Activated CD8-positive, alpha-beta memory T cell treated with anti-CD3 and anti-CD28 coated beads, Interleukin-2, amount 50 U/mL, for 24 hours (primary cell): ENCODE results near the gene SEMA7A.
A peak's percentile ranks its signal among the peaks of the same experiment; 100 is the strongest.

ENCODE experiments used
- DNase-seq: peaks from one replicate; pipeline ENCODE4 v3.0.0-alpha.2; 2020; ENCODE audit errors: extremely low read depth

SEMA7A gene

DNA sequence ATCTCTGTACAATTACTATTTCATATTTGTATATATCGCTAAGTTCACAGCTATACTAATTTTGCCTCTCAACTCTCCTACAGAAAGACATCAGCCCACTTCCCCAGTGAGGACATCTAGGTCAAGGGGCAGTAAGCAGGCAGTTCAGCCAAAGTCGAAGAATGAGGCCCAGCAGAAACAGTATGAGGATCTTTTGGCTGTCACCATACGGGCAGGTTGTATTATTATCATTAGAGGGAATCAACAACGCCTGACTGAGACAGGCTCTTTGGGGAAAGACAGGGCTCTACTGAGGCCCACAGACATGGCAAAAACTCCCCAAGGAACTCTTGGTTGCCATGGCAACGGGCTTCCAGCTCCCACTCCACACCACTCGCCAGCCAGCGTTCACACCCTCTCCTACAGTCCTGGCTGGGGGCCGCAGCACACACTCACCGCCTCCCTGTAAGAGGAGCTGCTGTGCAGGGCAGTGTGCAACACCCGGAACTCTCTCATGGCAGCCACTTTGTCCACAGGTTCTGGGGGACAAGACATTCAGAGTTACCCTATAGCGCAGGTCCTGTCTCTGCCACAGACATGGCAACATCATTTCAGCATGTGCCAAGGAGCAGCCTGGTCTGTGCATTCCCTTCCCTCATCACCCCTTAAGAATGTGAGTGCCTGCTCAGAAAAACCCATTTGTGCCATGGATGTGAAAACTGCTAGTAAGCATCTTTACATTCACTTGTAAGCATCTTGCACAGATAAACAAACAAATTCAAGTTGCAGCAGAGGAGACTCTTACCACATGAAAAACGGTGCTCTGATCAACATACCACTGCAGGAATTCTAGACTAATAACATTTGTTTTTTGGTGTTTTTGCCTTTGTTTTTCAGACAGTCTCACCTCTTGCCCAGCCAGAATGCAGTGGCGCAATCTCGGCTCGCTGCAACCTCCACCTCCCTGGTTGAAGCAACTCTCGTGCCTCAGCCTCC, 18.4 kb upstream of the SEMA7A start:
- no peak for DNase-seq

- no peak for DNase-seq
Observed at GRCh38 chr15:74451322-74451721, 17.6 kb upstream of the SEMA7A start.

DNA sequence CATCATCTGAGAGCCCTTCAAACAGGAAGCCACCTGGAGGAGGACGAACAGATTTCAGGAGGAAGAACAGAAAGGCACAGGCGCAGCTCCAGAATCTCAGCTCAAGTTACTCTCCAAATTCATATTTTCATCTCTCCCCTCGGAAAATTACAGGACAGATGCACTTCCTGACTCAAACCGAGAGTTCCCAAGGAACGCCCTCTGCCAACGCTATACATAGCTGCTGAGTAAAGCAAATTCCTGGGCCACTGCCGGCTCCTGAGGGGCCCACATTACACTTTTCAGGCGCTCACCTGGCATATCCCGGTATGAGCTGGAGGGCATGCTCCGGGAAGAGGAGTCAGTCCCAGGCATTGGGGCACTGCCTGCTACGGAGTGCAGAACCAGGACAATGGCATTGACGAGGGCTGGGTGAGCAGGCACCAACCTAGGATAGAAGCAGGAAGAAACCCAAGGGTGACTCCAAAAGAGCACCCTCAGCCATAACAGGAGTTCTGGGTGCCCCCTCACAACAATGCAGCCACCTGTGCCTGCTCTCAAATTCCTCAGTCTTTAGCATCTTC, 16.0 kb upstream of the SEMA7A start:
- DNase-seq, result no peak

DNA sequence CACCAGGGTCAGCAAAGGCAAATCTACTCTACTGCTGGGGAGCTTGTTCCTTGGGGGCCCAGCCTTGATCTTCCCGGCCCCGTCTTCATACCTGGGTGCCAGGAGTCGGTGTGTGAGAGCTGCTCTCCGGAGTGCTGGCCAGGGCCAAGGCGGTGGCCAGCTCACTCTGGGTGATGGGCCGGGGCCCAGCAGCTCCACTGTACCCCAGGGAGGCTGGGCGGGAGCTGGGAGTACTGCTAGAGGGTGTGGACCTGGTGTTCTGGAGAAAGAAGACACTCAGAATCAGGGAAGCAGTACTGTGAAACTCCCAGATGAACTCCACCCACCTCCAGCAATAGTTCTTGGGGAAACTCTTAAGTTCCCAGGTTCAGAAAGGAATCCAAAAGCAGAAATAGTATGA, 15.3 kb upstream of the SEMA7A start:
- no peak for DNase-seq

GRCh38 chr15:74445816-74446763, 12.3 kb upstream of the SEMA7A start:
- no peak for DNase-seq

DNA sequence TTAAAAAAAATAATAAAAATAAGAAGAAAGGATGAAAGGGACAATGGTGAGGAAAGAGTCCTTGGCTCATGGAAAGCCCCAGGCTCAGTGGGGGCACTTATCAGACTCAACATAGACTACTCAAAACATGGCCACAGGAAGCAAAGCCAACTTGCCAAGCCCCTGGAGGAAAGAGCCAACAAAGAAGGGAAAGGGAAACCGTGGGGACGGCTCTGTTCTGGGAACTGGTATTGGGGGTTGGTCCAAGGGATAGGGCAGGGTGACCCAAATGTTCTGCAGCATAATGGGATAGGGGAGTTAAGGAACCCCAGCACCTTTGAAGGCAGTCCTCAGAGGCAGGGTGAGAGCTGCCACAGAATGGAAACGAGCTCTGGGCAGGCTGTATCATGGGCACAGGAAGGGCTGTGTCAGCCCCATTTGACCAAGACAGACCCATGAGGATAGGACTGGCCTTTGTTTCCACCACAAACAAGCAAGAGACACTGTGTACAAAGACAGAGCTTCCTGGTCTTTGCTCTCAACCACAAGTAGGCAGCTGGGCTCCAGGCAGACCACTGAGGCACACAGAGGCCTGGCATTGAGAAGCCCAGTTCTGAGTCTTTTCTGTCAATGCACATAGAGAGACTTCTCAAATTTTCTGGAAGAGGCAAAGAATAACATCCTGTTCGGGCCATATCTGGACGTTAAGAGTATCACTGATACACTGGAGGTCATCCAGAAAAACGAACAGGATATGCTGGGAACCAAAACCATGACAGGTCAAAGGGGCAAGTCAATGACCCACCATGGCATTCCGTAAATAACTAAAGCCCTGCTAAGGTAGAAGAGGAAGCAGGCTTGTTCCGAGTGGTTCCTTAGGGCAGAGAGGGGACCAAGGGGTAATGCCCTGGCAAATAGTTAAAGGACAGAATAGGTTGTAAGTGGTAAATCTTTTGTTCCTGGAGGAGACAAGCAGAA, 10.6 kb upstream of the SEMA7A start:
- no peak for DNase-seq

DNA sequence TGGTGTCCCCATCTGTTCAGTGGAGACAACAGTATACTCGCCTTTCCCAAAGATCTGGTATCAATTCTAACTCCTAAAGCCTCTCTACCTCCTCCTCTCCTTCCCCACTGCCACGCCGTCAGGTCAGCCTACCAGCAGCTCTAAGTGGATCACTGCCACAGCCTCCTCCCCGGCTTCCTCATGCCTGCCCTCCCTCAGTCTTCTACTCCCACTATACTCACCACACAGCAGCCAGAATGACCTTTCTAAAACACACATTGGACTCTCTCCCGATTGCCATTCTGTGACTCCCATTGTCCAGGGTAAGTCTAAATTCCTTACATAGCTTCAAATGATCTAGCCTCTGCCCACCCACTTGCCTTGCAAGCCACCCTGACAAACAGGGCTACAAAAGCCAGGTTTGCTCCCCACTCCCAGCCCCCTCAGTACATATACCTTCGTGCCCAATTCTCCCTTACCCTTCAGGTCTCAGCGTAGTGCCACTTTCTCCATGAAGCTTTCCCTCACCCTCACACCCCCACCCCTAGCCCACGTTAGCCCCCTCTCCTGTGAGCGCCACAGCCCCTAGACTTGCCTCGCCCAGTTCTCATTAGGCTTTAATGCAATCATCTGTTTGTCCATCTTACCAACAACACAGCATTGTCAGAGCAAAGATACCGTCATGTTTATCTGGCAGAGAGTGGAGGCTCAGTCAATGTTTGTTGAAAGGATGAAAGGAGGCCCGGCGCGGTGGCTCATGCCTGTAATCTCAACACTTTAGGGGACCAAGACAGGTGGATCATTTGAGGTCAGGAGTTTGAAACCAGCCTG, 9.5 kb upstream of the SEMA7A start:
- no peak for DNase-seq

DNA sequence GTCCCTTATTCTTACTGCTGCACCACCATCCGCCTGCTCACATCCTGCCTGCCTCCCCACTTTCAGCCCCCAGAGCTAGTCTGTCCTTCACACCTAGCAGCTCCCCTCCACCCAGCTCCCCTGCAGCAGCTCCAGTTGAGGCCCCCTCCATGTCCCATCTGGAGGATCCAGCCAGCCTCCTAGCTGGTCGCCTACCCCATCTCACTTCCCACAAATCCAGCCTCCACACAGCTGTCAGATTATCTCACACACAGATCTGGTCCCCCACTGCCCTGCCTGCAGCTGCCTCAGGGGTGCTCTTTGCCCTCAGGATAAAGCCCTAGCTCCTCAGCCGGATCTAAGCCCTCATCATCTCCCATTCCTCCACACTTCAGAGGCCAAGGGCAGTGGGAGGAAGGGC, 8.8 kb upstream of the SEMA7A start:
- DNase-seq, result no peak

- DNase-seq, result no peak
Observed at GRCh38 chr15:74442063-74442462, 8.3 kb upstream of the SEMA7A start.

- DNase-seq, result no peak
Observed at GRCh38 chr15:74441248-74441941, 7.6 kb upstream of the SEMA7A start.

DNA sequence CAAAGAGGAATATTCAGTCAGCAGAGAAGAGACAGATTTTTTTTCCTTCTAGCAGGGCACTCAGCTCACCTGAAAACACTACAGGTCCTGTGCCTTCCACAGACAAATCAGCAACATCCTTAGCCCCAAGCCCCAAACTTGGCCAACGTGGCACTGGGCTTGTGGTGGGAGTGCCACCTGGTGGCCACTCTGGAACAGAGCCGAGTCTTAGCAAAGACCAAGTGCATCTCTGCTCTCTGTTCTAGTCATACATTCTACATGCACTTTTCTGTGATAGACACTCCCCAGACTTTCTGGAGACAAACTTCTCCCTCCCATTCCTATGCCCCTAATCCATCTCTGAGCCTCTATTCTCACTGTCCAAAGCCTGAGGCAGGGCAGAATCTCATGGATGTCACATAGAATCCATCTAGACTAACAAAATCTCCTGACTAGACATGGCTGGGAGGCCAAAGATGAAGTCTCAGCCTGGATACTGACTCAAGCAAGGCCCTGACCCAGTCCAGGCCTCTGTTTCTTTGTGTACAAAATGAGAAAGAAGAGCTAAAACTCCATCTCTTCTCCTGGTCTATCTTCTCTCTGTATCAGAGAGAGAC, 5.1 kb upstream of the SEMA7A start:
- DNase-seq, result peak; percentile 47

- no peak for DNase-seq
Observed at GRCh38 chr15:74438206-74438605, 4.4 kb upstream of the SEMA7A start.

DNA sequence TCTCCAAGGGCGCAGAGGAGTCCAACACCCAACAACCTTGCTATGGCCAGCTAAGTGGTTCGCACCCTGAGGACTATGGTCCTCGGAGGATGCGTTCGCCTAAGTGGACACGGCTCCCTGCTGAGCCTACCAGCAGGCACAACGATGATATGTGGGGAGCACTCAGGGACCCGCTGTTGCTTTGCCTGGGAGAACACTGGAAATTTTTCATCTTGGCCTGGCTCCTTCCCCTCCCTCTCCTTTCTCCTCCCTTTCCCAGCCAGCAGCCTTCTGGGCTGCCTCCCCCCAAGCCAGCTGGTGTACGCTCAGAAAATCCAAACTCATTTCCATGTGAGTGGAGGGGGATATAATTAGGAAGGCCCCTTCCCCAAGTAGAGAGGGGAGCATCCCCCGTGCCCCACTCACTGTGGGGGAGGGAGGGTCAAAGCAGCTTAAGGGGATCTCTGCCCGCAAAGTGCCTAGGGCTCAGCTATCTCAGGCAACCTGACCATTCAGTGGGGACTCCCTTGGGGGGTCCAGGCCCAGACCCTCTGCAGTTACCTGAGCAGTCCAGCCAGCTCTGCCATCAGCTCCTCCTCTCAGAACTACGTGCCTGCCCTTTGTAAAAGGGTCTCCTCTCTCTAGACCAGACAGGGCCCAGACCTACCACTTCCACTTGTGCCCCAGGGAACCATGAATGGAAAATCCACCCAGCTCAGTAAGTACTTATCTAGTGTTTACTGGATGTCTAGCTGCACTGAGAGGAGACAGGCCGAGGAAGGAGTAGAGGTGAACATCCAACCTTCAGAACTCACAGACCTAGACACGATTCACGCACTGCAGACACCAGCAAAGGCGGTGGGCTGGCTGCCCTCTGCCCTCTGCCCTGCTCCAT, 742 bp upstream of the SEMA7A start:
- no peak for DNase-seq

DNA sequence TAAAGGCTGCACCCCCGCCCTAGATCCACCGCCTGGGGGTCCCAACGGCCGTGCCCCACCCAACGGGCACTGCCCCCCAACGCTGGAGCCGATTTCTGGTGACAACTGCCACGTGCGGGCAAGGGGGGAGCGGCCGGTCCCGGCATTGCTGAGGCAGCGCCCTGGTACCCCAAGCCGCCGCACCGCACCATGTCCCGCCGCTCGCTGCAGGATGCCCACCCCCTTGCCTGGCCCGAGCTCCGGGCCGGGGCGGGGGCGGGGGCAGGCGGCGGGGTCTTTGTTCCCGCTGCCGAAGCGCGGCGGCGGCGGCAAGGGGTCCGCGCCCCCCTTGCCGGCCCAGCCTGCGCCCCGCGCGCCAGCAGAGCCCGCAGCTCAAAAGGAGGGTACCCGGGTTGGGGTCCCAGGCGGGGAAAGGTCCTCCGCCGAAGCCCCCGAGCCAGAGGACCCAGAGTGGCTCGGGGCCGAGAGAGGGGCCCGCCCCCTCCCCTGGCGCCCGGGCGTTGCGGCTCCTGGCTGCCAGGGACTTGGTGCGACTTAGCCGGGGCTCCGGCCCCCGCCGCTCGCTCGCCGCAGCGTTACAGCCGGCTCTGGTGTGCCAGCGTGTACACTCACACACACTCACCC, 678 bp downstream of the SEMA7A start:
- no peak for DNase-seq

DNA sequence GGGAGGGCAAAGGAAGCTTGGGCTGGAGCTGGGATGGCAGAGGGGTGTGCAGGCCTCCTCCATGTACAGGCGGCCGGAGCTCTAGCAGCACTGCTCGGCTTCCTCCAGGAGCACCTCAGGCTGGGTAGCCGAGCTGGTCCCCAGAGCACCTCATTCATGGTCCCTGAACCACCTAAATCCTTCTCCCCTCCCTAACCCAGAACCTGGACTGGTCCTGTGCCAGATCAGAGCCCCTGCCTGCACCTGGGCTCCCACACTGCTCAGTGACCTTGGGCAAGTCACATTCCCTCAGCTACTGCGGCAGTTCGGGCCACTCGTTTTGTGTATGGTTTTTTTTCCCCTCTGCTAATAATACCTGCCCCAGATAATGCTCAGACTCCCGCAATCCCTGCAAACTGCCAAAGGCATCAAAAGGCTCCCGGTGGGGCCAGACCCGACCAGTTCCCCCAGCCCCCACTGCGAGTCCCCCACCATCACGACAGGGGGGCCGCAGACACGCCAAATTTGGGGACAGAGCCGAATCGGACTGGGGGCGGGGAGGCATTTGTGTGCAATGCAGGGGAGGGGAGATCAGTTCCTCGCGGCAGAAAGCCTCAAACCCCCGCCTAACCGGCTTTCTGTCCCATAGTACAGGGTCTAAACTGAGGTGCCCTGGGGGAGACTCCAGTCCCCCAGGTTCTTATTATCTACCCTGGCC, 1.3 kb downstream of the SEMA7A start:
- DNase-seq, result no peak

DNA sequence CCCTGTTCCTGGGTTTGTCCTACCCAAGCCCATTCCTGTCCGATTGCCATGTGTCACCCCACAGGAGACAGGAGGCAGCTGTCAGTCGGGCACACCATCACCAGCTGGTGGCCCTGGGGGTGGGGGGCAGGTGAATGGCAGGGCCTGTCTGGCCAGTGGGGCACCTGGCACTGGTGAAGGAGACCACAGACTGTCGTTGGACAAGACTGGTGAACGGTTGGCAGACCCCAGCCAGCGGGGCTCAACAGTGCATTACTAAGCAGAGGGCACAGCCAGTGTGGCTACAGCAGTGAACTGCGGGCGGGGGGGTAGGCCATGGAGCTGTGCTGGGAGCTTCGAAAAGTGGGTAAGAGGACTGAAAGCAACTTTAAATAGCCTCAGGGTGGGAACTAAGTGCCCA, 2.1 kb downstream of the SEMA7A start:
- DNase-seq, result no peak

- no peak for DNase-seq
Observed at GRCh38 chr15:74431116-74431515, 2.6 kb downstream of the SEMA7A start.
